ENCODE data around the gene TAF11L4.
"Not testable (repeated sequence)": the region's sequence is repeated elsewhere in the genome, so short reads cannot be mapped to it uniquely, and the experiment has no call there.

TAF11L4 gene

DNA sequence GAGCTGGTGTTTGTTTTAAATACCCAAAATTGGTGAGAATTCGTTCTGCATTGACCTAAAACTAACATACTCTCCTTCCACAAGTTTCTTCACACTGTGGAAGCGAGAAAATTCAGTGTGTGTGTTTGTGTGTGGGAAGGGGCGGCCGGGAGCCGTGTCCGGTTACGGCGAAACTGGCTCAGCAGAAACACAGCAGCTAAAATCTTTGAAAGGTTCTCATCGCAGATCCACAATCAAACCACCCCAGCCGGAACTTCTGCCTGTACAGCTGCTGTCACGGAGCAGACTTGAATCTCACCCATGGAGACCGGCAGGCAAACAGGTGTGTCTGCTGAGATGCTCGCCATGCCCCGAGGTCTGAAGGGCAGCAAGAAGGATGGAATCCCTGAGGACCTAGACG is 3.3 kb downstream of the TAF11L4 start, which contains the start of gene TAF11L5:
TSS of gene TAF11L5 (plus strand) at position 301 of the 400 bp plus-strand sequence.
- not testable (repeated sequence) for H3K27ac Mint-ChIP-seq, ATAC-seq, H3K9me3 Mint-ChIP-seq, H3K4me3 Mint-ChIP-seq, H3K27me3 Mint-ChIP-seq, H3K4me1 Mint-ChIP-seq, DNase-seq

- H3K4me3 Mint-ChIP-seq, DNase-seq, H3K27ac Mint-ChIP-seq, H3K9me3 Mint-ChIP-seq, H3K4me1 Mint-ChIP-seq, ATAC-seq, H3K27me3 Mint-ChIP-seq: not testable (repeated sequence)
These were observed 4.9 kb downstream of the TAF11L4 start for GRCh38 chr5:17526504-17526903.

DNA sequence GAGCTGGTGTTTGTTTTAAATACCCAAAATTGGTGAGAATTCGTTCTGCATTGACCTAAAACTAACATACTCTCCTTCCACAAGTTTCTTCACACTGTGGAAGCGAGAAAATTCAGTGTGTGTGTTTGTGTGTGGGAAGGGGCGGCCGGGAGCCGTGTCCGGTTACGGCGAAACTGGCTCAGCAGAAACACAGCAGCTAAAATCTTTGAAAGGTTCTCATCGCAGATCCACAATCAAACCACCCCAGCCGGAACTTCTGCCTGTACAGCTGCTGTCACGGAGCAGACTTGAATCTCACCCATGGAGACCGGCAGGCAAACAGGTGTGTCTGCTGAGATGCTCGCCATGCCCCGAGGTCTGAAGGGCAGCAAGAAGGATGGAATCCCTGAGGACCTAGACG is 6.8 kb downstream of the TAF11L4 start, which contains the start of gene TAF11L6:
TSS of gene TAF11L6 (plus strand) at position 301 of the 400 bp plus-strand sequence.
- not testable (repeated sequence) for H3K4me1 Mint-ChIP-seq, H3K4me3 Mint-ChIP-seq, DNase-seq, H3K9me3 Mint-ChIP-seq, H3K27me3 Mint-ChIP-seq, H3K27ac Mint-ChIP-seq, ATAC-seq

Measured in stimulated activated naive CD8-positive, alpha-beta T cell treated with anti-CD3 and anti-CD28 coated beads, Interleukin-15, amount 100 ng/mL, for 72 hours (primary cell).